Activated naive CD4-positive, alpha-beta T cell treated with anti-CD3 and anti-CD28 coated beads, Interleukin-2, amount 10 ng/mL, durations not matched to agents 7 days and 5 days (primary cell): ENCODE data around the gene GNAL.
A peak's percentile ranks its signal among the peaks of the same experiment; 100 is the strongest.

Source experiments
- CTCF ChIA-PET: fragments of 350-600 bp; sonication (Branson Sonifier 250); formaldehyde crosslinking; loops from one replicate; lab custom pipeline; 2021; ENCODE audit warnings: antibody characterized with exemption; lab: Charles Lee
- DNase-seq: peaks from one replicate; pipeline ENCODE4 v3.0.0-alpha.2; 2020
- H3K27ac Mint-ChIP-seq: one replicate; pipeline ENCODE4 v1.8.0; 2021; ENCODE audit warnings: mild to moderate bottlenecking, moderate library complexity, mixed read lengths
- H3K27me3 Mint-ChIP-seq: one replicate; pipeline ENCODE4 v1.8.0; 2021; ENCODE audit warnings: mild to moderate bottlenecking, mixed read lengths
- H3K36me3 Mint-ChIP-seq: one replicate; pipeline ENCODE4 v1.8.0; 2021; ENCODE audit warnings: mixed read lengths
- H3K4me1 Mint-ChIP-seq: one replicate; pipeline ENCODE4 v1.8.0; 2021; ENCODE audit warnings: mixed read lengths
- H3K4me3 Mint-ChIP-seq: one replicate; pipeline ENCODE4 v1.8.0; 2021; ENCODE audit warnings: mild to moderate bottlenecking, moderate library complexity, mixed read lengths
- H3K9me3 Mint-ChIP-seq: one replicate; pipeline ENCODE4 v1.8.0; 2021; ENCODE audit warnings: mixed read lengths

The GNAL gene

DNA sequence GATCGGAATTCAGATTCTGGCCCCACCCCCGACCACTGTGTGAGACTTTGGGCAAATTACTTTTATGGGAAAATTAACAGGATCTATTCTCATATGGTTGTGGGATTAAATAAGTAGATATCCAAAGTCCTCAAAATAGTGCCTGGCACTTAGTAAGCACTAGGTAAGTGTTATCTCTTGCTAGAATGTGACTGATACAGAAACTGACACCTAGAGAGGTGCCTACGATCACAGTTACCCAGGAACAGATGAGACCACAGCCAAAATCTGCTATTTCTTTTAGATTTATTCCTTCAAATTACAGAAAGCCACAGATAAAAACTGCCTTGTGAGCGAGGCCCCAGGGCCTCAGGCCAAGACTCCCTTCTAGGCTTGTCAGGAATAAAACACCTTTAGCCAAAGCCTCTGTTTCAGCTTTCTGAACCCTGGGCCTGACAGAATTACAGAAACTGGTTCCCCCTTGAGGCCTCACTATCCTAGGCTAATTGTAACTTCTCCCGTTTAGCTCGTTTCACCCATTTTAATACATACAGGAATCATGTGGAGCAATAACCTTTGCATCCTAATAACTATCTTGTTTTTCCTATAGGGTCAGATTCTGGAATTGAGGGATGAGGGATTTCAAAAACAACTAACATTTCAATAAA, 139.8 kb downstream of the GNAL start:
- Mint-ChIP-seq H3K27me3 (no peaks in the 10 kb centered on the region), H3K4me3 (no peak overlapping the region), H3K27ac (no peak overlapping the region), H3K4me1 (no peaks in the 10 kb centered on the region), H3K9me3 (no peaks in the 10 kb centered on the region), H3K36me3 (no peaks in the 10 kb centered on the region)
- CTCF ChIA-PET, result interaction anchor here (0.8 to 1.1 kb wide), 2 partner anchors 11 to 80 kb away, joined by 3 to 4 read pairs; no protein-coding TSS in a partner anchor
- no peak for DNase-seq

- no peaks in the 10 kb centered on the region for H3K27me3 Mint-ChIP-seq
- H3K36me3 Mint-ChIP-seq, result no peaks in the 10 kb centered on the region
- no peak overlapping the region for H3K4me3 Mint-ChIP-seq
- CTCF ChIA-PET, result no interaction called here
- H3K27ac Mint-ChIP-seq, result no peak overlapping the region
- H3K9me3 Mint-ChIP-seq, result no peaks in the 10 kb centered on the region
- no peaks in the 10 kb centered on the region for H3K4me1 Mint-ChIP-seq
- no peak for DNase-seq
Observed at GRCh38 chr18:11830585-11830984, 141.5 kb downstream of the GNAL start.

- Mint-ChIP-seq H3K27me3 (no peaks in the 10 kb centered on the region), H3K4me3 (no peak overlapping the region), H3K4me1 (no peaks in the 10 kb centered on the region), H3K9me3 (no peaks in the 10 kb centered on the region), H3K36me3 (no peaks in the 10 kb centered on the region), H3K27ac (no peak overlapping the region)
- no peak for DNase-seq
- CTCF ChIA-PET, result no interaction called here
Observed at GRCh38 chr18:11831921-11832320, 142.9 kb downstream of the GNAL start.

- no peaks in the 10 kb centered on the region for H3K9me3 Mint-ChIP-seq
- H3K4me3 Mint-ChIP-seq, result no peak overlapping the region
- no peaks in the 10 kb centered on the region for H3K27me3 Mint-ChIP-seq
- H3K27ac Mint-ChIP-seq, result no peak overlapping the region
- no peak for DNase-seq
- CTCF ChIA-PET, result no interaction called here
- no peaks in the 10 kb centered on the region for H3K4me1 Mint-ChIP-seq
- H3K36me3 Mint-ChIP-seq, result no peaks in the 10 kb centered on the region
Observed at GRCh38 chr18:11834772-11835171, 145.7 kb downstream of the GNAL start.

GRCh38 chr18:11839556-11839955, 150.5 kb downstream of the GNAL start:
- Mint-ChIP-seq H3K4me3 (no peak overlapping the region), H3K9me3 (no peaks in the 10 kb centered on the region), H3K4me1 (no peaks in the 10 kb centered on the region), H3K27ac (no peak overlapping the region), H3K27me3 (no peaks in the 10 kb centered on the region), H3K36me3 (no peaks in the 10 kb centered on the region)
- no peak for DNase-seq
- CTCF ChIA-PET, result interaction anchor here (0.9 to 1.5 kb wide), 2 partner anchors 10 to 156 kb away, joined by 3 to 4 read pairs; no protein-coding TSS in a partner anchor

DNA sequence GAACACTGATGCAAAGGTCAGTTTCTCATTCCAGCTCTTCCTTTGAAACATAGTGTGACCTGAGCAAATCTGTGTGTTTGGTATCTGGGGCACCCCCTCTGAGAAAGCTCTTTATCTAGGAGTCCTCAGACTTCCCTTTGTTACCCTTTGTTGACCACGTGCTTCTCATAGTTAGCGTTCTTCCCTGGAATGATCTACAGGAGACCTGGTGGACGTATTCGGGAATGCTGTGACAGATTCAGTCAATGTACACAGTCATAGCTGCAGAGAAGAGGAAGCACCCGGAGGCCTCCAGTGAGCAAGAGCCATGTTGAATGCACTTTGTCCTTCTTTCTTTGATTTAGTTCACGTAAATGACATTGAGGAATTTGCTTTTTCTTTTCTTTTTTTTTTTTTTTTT, 151.4 kb downstream of the GNAL start:
- Mint-ChIP-seq H3K27me3 (no peaks in the 10 kb centered on the region), H3K4me1 (no peaks in the 10 kb centered on the region), H3K27ac (no peak overlapping the region), H3K36me3 (no peaks in the 10 kb centered on the region), H3K4me3 (no peak overlapping the region), H3K9me3 (no peaks in the 10 kb centered on the region)
- no peak for DNase-seq
- CTCF ChIA-PET, result interaction anchor here (0.6 kb wide), 1 partner anchor 20 kb away, joined by 3 read pairs; no protein-coding TSS in a partner anchor

DNA sequence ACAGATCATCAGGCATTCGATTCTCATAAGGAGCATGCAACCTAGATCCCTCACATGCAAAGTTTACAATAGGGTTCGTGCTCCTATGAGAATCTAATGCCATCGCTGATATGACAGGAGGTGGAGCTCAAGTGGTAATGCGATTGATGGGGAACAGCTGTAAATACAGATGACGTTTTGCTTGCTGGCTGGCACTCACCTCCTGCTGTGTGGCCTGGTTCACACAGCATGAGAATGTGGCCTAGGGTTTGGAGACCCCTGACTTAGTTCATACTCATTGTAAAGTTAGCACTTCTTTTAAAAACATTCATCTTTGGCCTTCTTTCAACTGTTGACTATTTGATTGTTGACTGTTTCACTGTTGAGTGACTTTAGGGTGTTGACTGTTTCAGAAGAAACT, 153.5 kb downstream of the GNAL start:
- Mint-ChIP-seq H3K9me3 (no peaks in the 10 kb centered on the region), H3K27me3 (no peaks in the 10 kb centered on the region), H3K4me1 (no peaks in the 10 kb centered on the region), H3K27ac (no peak overlapping the region), H3K36me3 (no peaks in the 10 kb centered on the region), H3K4me3 (no peak overlapping the region)
- DNase-seq, result no peak
- CTCF ChIA-PET, result no interaction called here

GRCh38 chr18:11844436-11844835, 155.4 kb downstream of the GNAL start:
- CTCF ChIA-PET, result no interaction called here
- H3K9me3 Mint-ChIP-seq, result no peaks in the 10 kb centered on the region
- H3K27ac Mint-ChIP-seq, result no peak overlapping the region
- H3K27me3 Mint-ChIP-seq, result peaks cover 14% of the 10 kb centered on the region
- H3K36me3 Mint-ChIP-seq, result no peaks in the 10 kb centered on the region
- peaks cover 2% of the 10 kb centered on the region for H3K4me1 Mint-ChIP-seq
- no peak overlapping the region for H3K4me3 Mint-ChIP-seq
- no peak for DNase-seq

GRCh38 chr18:11845654-11846053, 156.6 kb downstream of the GNAL start:
- CTCF ChIA-PET, result no interaction called here
- DNase-seq, result no peak
- Mint-ChIP-seq H3K27ac (no peak overlapping the region), H3K4me1 (peaks cover 13% of the 10 kb centered on the region), H3K27me3 (peaks cover 18% of the 10 kb centered on the region), H3K9me3 (no peaks in the 10 kb centered on the region), H3K36me3 (no peaks in the 10 kb centered on the region), H3K4me3 (no peak overlapping the region)

DNA sequence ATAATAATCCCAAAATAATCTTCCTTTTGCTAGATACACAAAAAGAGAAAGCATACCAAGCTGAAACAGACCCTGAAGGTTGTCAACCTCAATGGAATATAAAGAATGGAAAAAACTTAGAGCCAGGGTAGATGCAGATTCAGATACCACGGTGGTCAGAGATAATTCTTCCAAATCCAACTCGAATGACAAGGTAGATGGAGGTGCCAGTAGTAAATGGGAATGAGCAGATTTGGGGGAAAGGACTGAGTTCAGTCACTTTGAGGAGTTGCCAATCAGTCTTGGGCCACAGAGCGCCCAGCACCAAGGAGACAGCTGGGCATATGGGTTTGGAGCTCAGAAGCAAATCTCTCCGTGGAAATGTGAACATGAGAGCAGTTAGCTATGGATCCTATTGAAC, 158.7 kb downstream of the GNAL start:
- peaks cover 18% of the 10 kb centered on the region for H3K27me3 Mint-ChIP-seq
- H3K9me3 Mint-ChIP-seq, result no peaks in the 10 kb centered on the region
- no peak overlapping the region for H3K27ac Mint-ChIP-seq
- peaks cover 21% of the 10 kb centered on the region for H3K4me1 Mint-ChIP-seq
- CTCF ChIA-PET, result interaction anchor here (0.6 to 1.9 kb wide), 2 partner anchors 51 to 148 kb away, joined by 3 to 5 read pairs; no protein-coding TSS in a partner anchor
- no peak overlapping the region for H3K4me3 Mint-ChIP-seq
- peaks cover 6% of the 10 kb centered on the region for H3K36me3 Mint-ChIP-seq
- no peak for DNase-seq

DNA sequence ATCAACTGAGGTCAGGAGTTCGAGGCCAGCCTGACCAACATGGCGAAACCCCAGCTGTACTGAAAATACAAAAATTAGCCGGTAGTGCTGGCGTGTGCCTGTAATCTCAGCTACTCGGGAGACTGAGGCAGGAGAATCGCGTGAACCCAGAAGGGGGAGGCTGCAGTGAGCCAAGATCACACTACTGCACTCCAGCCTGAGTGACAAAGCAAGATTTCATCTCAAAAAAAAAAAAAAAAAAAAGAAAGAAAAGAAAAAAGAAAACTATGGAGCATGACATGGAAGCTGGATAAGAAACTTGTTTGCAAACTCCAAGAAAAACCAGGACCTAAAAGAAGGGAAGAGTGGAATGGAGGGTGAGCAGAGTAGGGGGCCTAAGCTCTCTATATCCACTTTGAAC, 160.2 kb downstream of the GNAL start:
- Mint-ChIP-seq H3K9me3 (no peaks in the 10 kb centered on the region), H3K4me3 (no peak overlapping the region), H3K4me1 (peaks cover 31% of the 10 kb centered on the region), H3K27ac (no peak overlapping the region), H3K27me3 (peaks cover 18% of the 10 kb centered on the region), H3K36me3 (peaks cover 8% of the 10 kb centered on the region)
- no peak for DNase-seq
- CTCF ChIA-PET, result interaction anchor here (1.5 to 1.9 kb wide), 2 partner anchors 89 to 146 kb away, joined by 4 to 5 read pairs; no protein-coding TSS in a partner anchor

DNA sequence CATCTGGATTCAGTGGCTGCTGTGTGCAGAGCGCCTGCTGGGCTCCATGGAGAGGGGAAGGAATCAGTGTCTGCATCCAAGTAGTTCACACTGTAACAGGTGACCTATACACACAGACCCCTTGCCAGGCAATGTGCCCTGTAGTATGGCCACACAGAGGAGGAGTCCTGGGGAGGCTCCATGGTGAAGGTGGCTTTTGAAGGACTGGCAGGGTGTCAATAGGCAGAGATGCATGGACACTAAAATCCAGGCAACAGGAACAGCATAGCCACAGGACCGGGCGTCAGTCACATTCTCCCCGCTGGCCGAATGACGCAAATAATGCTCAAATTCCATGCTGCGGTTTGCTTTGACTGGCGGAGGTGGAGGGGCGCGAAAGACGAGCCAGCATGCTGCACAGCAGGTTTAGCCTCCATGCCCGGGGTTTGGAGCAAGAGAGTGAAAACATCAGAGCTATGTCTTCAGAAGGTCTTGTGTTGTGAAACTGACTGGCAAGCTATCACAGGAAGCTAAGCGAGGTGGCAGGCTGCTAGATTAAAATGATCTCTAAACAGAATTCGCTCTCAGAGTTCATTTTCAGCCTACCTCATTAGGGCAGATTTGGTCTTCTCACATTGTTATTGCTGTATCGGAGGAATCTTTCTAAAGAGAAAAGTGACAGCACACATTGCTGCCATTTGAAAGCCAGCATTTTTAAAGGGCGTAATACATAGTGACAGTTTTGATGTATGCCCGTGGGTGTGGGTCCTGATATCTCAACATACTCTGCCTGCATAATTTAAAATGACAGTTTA, 161.0 kb downstream of the GNAL start:
- peaks cover 35% of the 10 kb centered on the region for H3K4me1 Mint-ChIP-seq
- H3K27ac Mint-ChIP-seq, result peak overlapping the region; percentile 99
- peak; percentile 60 for DNase-seq
- peaks cover 8% of the 10 kb centered on the region for H3K36me3 Mint-ChIP-seq
- H3K4me3 Mint-ChIP-seq, result peak overlapping the region; percentile 99
- peaks cover 18% of the 10 kb centered on the region for H3K27me3 Mint-ChIP-seq
- H3K9me3 Mint-ChIP-seq, result no peaks in the 10 kb centered on the region
- CTCF ChIA-PET, result interaction anchor here (0.6 to 1.9 kb wide), 5 partner anchors 88 to 190 kb away, joined by 3 to 5 read pairs (median 3); partner anchors contain the start of gene IMPA2

GRCh38 chr18:11850821-11851145, 161.7 kb downstream of the GNAL start:
- peak overlapping the region; percentile 99 for H3K4me3 Mint-ChIP-seq
- CTCF ChIA-PET, result interaction anchor here (0.6 kb wide), 1 partner anchor 189 kb away, joined by 3 read pairs; no protein-coding TSS in a partner anchor
- peaks cover 8% of the 10 kb centered on the region for H3K36me3 Mint-ChIP-seq
- peak overlapping the region; percentile 99 for H3K27ac Mint-ChIP-seq
- peaks cover 18% of the 10 kb centered on the region for H3K27me3 Mint-ChIP-seq
- DNase-seq, result no peak
- no peaks in the 10 kb centered on the region for H3K9me3 Mint-ChIP-seq
- peaks cover 35% of the 10 kb centered on the region for H3K4me1 Mint-ChIP-seq

- Mint-ChIP-seq H3K27me3 (peaks cover 18% of the 10 kb centered on the region), H3K4me1 (peaks cover 35% of the 10 kb centered on the region)
- CTCF ChIA-PET, result no interaction called here
Observed at GRCh38 chr18:11851146-11851805, 162.2 kb downstream of the GNAL start, which contains the start of gene CHMP1B. TSS of gene CHMP1B (plus strand) at chr18:11851413. CDS start at chr18:11851512, 99 bp downstream.

More at GRCh38 chr18:11851146-11851805, 162.2 kb downstream of the GNAL start, which contains the start of gene CHMP1B:
- no peaks in the 10 kb centered on the region for H3K9me3 Mint-ChIP-seq
- DNase-seq, result peak; percentile 98
- peaks cover 8% of the 10 kb centered on the region for H3K36me3 Mint-ChIP-seq
- peak within 1 kb of the TSS; percentile 99 for H3K27ac Mint-ChIP-seq
- H3K4me3 Mint-ChIP-seq, result peak within 1 kb of the TSS; percentile 99
